ENCODE measurements around the gene FBN3.

FBN3 gene

GRCh38 chr19:8141726-8142512 lies 7.5 kb downstream of the FBN3 start:
- Histone ChIP-seq H3K27me3 (ENCODE audit: insufficient read depth, low read depth) (peaks cover 39% of the 10 kb centered on the region), H3K27ac (no peak overlapping the region), H2AFZ (ENCODE audit: low read depth) (no peak overlapping the region)

DNA sequence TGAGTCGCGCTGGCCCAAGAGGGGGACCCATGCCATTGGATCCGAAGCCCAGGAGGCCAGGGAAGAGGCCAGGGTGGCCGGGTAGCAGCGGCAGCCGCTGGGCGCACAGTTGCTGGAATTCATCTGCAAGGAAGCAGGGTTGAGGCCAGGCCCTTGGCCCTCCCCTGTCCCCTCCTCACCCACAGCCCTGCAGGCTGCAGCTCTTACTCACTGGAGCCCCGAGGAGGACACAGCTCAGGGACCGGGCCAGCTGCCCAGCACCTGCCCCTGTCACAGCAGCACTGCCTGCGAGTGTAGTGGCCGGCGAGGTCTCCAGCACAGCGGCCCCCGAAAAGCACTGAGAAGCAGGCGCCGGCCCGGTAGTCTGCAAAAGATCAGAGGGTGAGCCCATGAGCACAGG lies 11.2 kb downstream of the FBN3 start:
- TF ChIP-seq, protein P1, sequence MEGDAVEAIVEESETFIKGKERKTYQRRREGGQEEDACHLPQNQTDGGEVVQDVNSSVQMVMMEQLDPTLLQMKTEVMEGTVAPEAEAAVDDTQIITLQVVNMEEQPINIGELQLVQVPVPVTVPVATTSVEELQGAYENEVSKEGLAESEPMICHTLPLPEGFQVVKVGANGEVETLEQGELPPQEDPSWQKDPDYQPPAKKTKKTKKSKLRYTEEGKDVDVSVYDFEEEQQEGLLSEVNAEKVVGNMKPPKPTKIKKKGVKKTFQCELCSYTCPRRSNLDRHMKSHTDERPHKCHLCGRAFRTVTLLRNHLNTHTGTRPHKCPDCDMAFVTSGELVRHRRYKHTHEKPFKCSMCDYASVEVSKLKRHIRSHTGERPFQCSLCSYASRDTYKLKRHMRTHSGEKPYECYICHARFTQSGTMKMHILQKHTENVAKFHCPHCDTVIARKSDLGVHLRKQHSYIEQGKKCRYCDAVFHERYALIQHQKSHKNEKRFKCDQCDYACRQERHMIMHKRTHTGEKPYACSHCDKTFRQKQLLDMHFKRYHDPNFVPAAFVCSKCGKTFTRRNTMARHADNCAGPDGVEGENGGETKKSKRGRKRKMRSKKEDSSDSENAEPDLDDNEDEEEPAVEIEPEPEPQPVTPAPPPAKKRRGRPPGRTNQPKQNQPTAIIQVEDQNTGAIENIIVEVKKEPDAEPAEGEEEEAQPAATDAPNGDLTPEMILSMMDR (conservative IDR thresholded peaks at IDR 0.05; ENCODE audit: low read depth, low read length) = no peak
- Histone ChIP-seq H2AFZ (ENCODE audit: low read depth) (no peak overlapping the region), H3K36me3 (ENCODE audit: insufficient read depth) (no peaks in the 10 kb centered on the region), H3K27me3 (ENCODE audit: insufficient read depth, low read depth) (peaks cover 16% of the 10 kb centered on the region; the same call in 1 of the 2 replicates), H3K4me3 (IDR thresholded peaks at IDR 0.05; ENCODE audit: insufficient read depth, low read depth, low read length) (no peak overlapping the region), H3K27ac (no peak overlapping the region), H4K20me1 (ENCODE audit: insufficient read depth) (no peaks in the 10 kb centered on the region), H3K4me2 (no peak overlapping the region), H3K79me2 (ENCODE audit: insufficient read depth, low read depth) (no peaks in the 10 kb centered on the region), H3K4me1 (ENCODE audit: low read depth, poor library complexity, severe bottlenecking) (no peaks in the 10 kb centered on the region), H3K9ac (no peak overlapping the region)

More at GRCh38 chr19:8141726-8142512, 7.5 kb downstream of the FBN3 start:
- no peak overlapping the region for H3K4me3 ChIP-seq (IDR thresholded peaks at IDR 0.05; ENCODE audit: insufficient read depth, low read depth, low read length)
- no peak overlapping the region for H3K9ac ChIP-seq
- H3K36me3 ChIP-seq (ENCODE audit: insufficient read depth) = no peaks in the 10 kb centered on the region
- H3K4me2 ChIP-seq = no peak overlapping the region
- no peaks in the 10 kb centered on the region for H3K79me2 ChIP-seq (ENCODE audit: insufficient read depth, low read depth)
- no peaks in the 10 kb centered on the region for H3K4me1 ChIP-seq (ENCODE audit: low read depth, poor library complexity, severe bottlenecking)
- no peaks in the 10 kb centered on the region for H4K20me1 ChIP-seq (ENCODE audit: insufficient read depth)
- TF ChIP-seq, protein P1 (conservative IDR thresholded peaks at IDR 0.05; ENCODE audit: low read depth, low read length) = no peak

GRCh38 chr19:8137425-8137824 lies 12.0 kb downstream of the FBN3 start:
- Histone ChIP-seq H2AFZ (ENCODE audit: low read depth) (no peak overlapping the region), H3K4me2 (no peak overlapping the region), H3K27me3 (ENCODE audit: insufficient read depth, low read depth) (peaks cover 16% of the 10 kb centered on the region; the same call in 1 of the 2 replicates), H3K36me3 (ENCODE audit: insufficient read depth) (no peaks in the 10 kb centered on the region), H3K27ac (no peak overlapping the region), H3K9ac (no peak overlapping the region), H3K4me3 (IDR thresholded peaks at IDR 0.05; ENCODE audit: insufficient read depth, low read depth, low read length) (no peak overlapping the region), H4K20me1 (ENCODE audit: insufficient read depth) (no peaks in the 10 kb centered on the region), H3K79me2 (ENCODE audit: insufficient read depth, low read depth) (no peaks in the 10 kb centered on the region), H3K4me1 (ENCODE audit: low read depth, poor library complexity, severe bottlenecking) (no peaks in the 10 kb centered on the region)
- TF ChIP-seq, protein P1 (conservative IDR thresholded peaks at IDR 0.05; ENCODE audit: low read depth, low read length) = no peak

DNA sequence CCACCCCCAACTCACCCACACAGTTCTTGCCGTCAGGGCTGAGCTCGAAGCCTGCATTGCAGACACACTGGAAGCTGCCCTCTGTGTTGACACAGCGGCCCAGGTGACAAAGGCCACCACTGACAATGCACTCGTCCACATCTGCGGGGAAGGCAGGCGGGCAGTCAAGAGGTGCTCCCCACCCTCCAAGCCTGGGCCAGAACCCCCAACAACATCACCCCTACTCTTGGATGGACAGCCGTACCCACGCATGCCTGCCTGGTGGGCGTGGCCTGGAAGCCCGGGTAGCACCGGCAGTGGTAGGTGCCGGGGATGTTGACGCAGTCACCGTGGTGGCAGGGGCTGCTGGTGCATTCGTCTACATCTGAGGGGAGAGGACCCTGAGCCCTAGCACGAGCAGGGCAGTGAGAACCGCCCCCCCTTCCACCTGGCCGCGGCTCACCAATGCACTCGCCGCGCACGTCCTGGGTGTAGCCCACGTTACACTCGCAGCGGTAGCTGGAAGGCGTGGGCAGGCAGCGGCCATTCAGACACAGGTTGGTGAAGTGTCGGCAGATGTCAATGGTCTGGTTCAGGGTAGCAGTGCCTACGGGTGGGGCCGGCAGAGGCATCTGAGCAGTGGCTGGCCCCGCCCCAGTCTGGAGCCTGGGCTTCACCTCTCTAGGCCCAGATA lies 13.3 kb downstream of the FBN3 start:
- H3K36me3 ChIP-seq (ENCODE audit: insufficient read depth) = no peaks in the 10 kb centered on the region
- H3K27me3 ChIP-seq (ENCODE audit: insufficient read depth, low read depth) = peaks cover 21% of the 10 kb centered on the region; the same call in 1 of the 2 replicates
- no peak overlapping the region for H3K4me2 ChIP-seq
- H3K4me1 ChIP-seq (ENCODE audit: low read depth, poor library complexity, severe bottlenecking) = no peaks in the 10 kb centered on the region
- H3K4me3 ChIP-seq (IDR thresholded peaks at IDR 0.05; ENCODE audit: insufficient read depth, low read depth, low read length) = no peak overlapping the region
- no peak overlapping the region for H2AFZ ChIP-seq (ENCODE audit: low read depth)
- TF ChIP-seq, protein P1 (conservative IDR thresholded peaks at IDR 0.05; ENCODE audit: low read depth, low read length) = no peak
- no peak overlapping the region for H3K9ac ChIP-seq
- H4K20me1 ChIP-seq (ENCODE audit: insufficient read depth) = no peaks in the 10 kb centered on the region
- no peaks in the 10 kb centered on the region for H3K79me2 ChIP-seq (ENCODE audit: insufficient read depth, low read depth)
- H3K27ac ChIP-seq = no peak overlapping the region

All from KMS-11 (cell line).